Activated CD4-positive, CD25-positive, alpha-beta regulatory T cell (primary cell): ENCODE data around the gene KRTAP10-2.

Experiments used
- DNase-seq, 4 experiments: peaks; one replicate each; lab custom pipeline; 2025; lab: John Stamatoyannopoulos, UW

The KRTAP10-2 gene

GRCh38 chr21:44526096-44526997, 25.0 kb downstream of the KRTAP10-2 start:
- no peak for DNase-seq

- DNase-seq: no peak
These were observed 25.8 kb downstream of the KRTAP10-2 start for GRCh38 chr21:44525391-44526095.

- DNase-seq: no peak
These were observed 26.6 kb downstream of the KRTAP10-2 start for GRCh38 chr21:44524414-44525371.

GRCh38 chr21:44523567-44524413, 27.5 kb downstream of the KRTAP10-2 start:
- DNase-seq: no peak

- DNase-seq: no peak
These were observed 28.5 kb downstream of the KRTAP10-2 start for GRCh38 chr21:44522753-44523204.

- no peak for DNase-seq
These were observed 29.2 kb downstream of the KRTAP10-2 start for GRCh38 chr21:44521928-44522752.

- no peak for DNase-seq
These were observed 29.9 kb downstream of the KRTAP10-2 start for GRCh38 chr21:44521301-44521927.

- no peak for DNase-seq
These were observed 30.7 kb downstream of the KRTAP10-2 start for GRCh38 chr21:44520326-44521300.

GRCh38 chr21:44519346-44520325, 31.7 kb downstream of the KRTAP10-2 start:
- no peak for DNase-seq

- no peak for DNase-seq
These were observed 32.6 kb downstream of the KRTAP10-2 start for GRCh38 chr21:44518686-44519085.

GRCh38 chr21:44517175-44517899, 34.0 kb downstream of the KRTAP10-2 start:
- no peak for DNase-seq

GRCh38 chr21:44516828-44517174, 34.5 kb downstream of the KRTAP10-2 start:
- no peak for DNase-seq

- no peak for DNase-seq
These were observed 35.0 kb downstream of the KRTAP10-2 start for GRCh38 chr21:44516342-44516741.

GRCh38 chr21:44515359-44516165, 35.7 kb downstream of the KRTAP10-2 start:
- DNase-seq: no peak

GRCh38 chr21:44514746-44515358, 36.5 kb downstream of the KRTAP10-2 start:
- DNase-seq: no peak
